Activated gamma-delta T cell treated with Interleukin-2 at 50 U/mL for 16 hours (primary cell): ENCODE results near the gene FAM234A.
"Not testable (repeated sequence)": the region's sequence is repeated elsewhere in the genome, so short reads cannot be mapped to it uniquely, and the experiment has no call there.

ENCODE experiments used
- DNase-seq: peaks from one replicate; pipeline ENCODE4 v3.0.0-alpha.2; 2020

The FAM234A gene

GRCh38 chr16:230949-231348 lies 3.7 kb upstream of the FAM234A start:
- DNase-seq: no peak

- DNase-seq: no peak
Observed at GRCh38 chr16:239948-240277, 5.3 kb downstream of the FAM234A start.

GRCh38 chr16:240559-240958 lies 5.9 kb downstream of the FAM234A start:
- DNase-seq: no peak

- DNase-seq: no peak
Observed at GRCh38 chr16:242281-242680, 7.7 kb downstream of the FAM234A start.

- no peak for DNase-seq
Observed at GRCh38 chr16:243348-243747, 8.7 kb downstream of the FAM234A start.

GRCh38 chr16:245105-245504 lies 10.5 kb downstream of the FAM234A start:
- DNase-seq: no peak

GRCh38 chr16:247027-247426 lies 12.4 kb downstream of the FAM234A start:
- no peak for DNase-seq

GRCh38 chr16:249431-249830 lies 14.8 kb downstream of the FAM234A start:
- no peak for DNase-seq

GRCh38 chr16:252366-253337 lies 18.0 kb downstream of the FAM234A start:
- DNase-seq: no peak

GRCh38 chr16:253833-254232 lies 19.2 kb downstream of the FAM234A start:
- DNase-seq: no peak

GRCh38 chr16:254461-254860 lies 19.8 kb downstream of the FAM234A start:
- DNase-seq: no peak

- no peak for DNase-seq
Observed at GRCh38 chr16:255183-255582, 20.6 kb downstream of the FAM234A start.

- not testable (repeated sequence) for DNase-seq
Observed at GRCh38 chr16:258091-258490, 23.5 kb downstream of the FAM234A start.

- DNase-seq: no peak
Observed at GRCh38 chr16:259226-259625, 24.6 kb downstream of the FAM234A start.

GRCh38 chr16:259814-260253 lies 25.2 kb downstream of the FAM234A start:
- no peak for DNase-seq

- no peak for DNase-seq
Observed at GRCh38 chr16:260326-260725, 25.7 kb downstream of the FAM234A start.

- DNase-seq: no peak
Observed at GRCh38 chr16:261031-261691, 26.5 kb downstream of the FAM234A start.

GRCh38 chr16:262121-262745 lies 27.6 kb downstream of the FAM234A start:
- no peak for DNase-seq

- DNase-seq: no peak
Observed at GRCh38 chr16:263182-263774, 28.7 kb downstream of the FAM234A start.

GRCh38 chr16:263944-264343 lies 29.3 kb downstream of the FAM234A start:
- no peak for DNase-seq

GRCh38 chr16:264440-264951 lies 29.9 kb downstream of the FAM234A start:
- no peak for DNase-seq

GRCh38 chr16:265002-265529 lies 30.4 kb downstream of the FAM234A start:
- no peak for DNase-seq

GRCh38 chr16:265711-266110 lies 31.1 kb downstream of the FAM234A start:
- DNase-seq: no peak
